K562 (cell line): ENCODE data around the gene DUSP19. TPM values are rescaled to one million over a fixed set of nuclear protein-coding genes. Genes with fewer than 3 reads are reported as not detected.

ENCODE experiments used
- ARID3A ChIP-seq: IDR thresholded peaks from 2 replicates; pipeline ENCODE4 v1.6.1; 2012; ENCODE audit warnings: low read depth, low read length, improper control_type of control experiment, borderline replicate concordance
- DPF2 ChIP-seq: fragments of 450-650 bp; IDR thresholded peaks from 2 replicates; pipeline ENCODE4 v1.6.1; 2016
- LARP7 ChIP-seq: fragments of 450-650 bp; IDR thresholded peaks from 2 replicates; pipeline ENCODE4 v1.6.1; 2016
- MIER1 ChIP-seq: fragments of 450-650 bp; IDR thresholded peaks from 2 replicates; pipeline ENCODE4 v1.6.1; 2016; ENCODE audit warnings: antibody characterized with exemption, mild to moderate bottlenecking, low read depth
- MYBL2 ChIP-seq, 2 experiments: fragments of 450-650 bp in 1 of 2; sonication (generic) in 1 of 2; formaldehyde crosslinking in 1 of 2; IDR thresholded peaks; 2 replicates each; pipeline versions ENCODE4 v1.6.1 to v1.8.1; 2017 to 2022; ENCODE audit warnings: borderline replicate concordance in 1 of 2, inconsistent platforms in 1 of 2, low read depth in 1 of 2, mild to moderate bottlenecking in 1 of 2, missing genetic modification reagents in 1 of 2, moderate library complexity in 1 of 2
- NEUROD1 ChIP-seq: fragments of 150-350 bp; IDR thresholded peaks from 2 replicates; pipeline ENCODE4 v1.6.1; 2014; ENCODE audit warnings: borderline replicate concordance, low read length, low read depth; ENCODE audit not compliant: partially characterized antibody
- NRF1 ChIP-seq, 2 experiments: fragments of 450-650 bp; IDR thresholded peaks in 1 of 2; conservative IDR thresholded peaks in 1 of 2; 2 replicates each; pipeline ENCODE4 v1.6.1; 2014; ENCODE audit warnings: mild to moderate bottlenecking in 2 of 2
- NUFIP1 ChIP-seq: fragments of 450-650 bp; IDR thresholded peaks from 2 replicates; pipeline ENCODE4 v1.6.1; 2018; ENCODE audit not compliant: partially characterized antibody
- POLR2G ChIP-seq: fragments of 200-400 bp; formaldehyde crosslinking; IDR thresholded peaks from 2 replicates; pipeline ENCODE4 v1.6.1; 2017; ENCODE audit warnings: low read depth, mild to moderate bottlenecking, antibody characterized with exemption, low read length, moderate library complexity
- RB1 ChIP-seq: fragments of 450-650 bp; IDR thresholded peaks from 2 replicates; pipeline ENCODE4 v1.6.1; 2017; ENCODE audit warnings: low read depth, mild to moderate bottlenecking
- SFPQ ChIP-seq: fragments of 200-400 bp; formaldehyde crosslinking; IDR thresholded peaks from 2 replicates; pipeline ENCODE4 v1.6.1; 2017; ENCODE audit warnings: mild to moderate bottlenecking, low read depth, low read length, moderate library complexity
- SMAD3 ChIP-seq: fragments of 450-650 bp; formaldehyde crosslinking; conservative IDR thresholded peaks from 2 replicates; pipeline ENCODE4 v1.4.0; 2020; ENCODE audit warnings: mild to moderate bottlenecking
- SRF ChIP-seq, 2 experiments: fragments of 250-450, 450-650 bp in 1 of 2; sonication (Bioruptor Pico) in 1 of 2; sonication (generic) in 1 of 2; formaldehyde crosslinking; IDR thresholded peaks; 2 replicates each; pipeline versions ENCODE4 v1.5.0 to v1.5.1; 2020 to 2022; ENCODE audit warnings: mild to moderate bottlenecking in 1 of 2, missing genetic modification reagents in 1 of 2
- SRSF3 ChIP-seq: fragments of 200-400 bp; formaldehyde crosslinking; IDR thresholded peaks from 2 replicates; pipeline ENCODE4 v1.6.1; 2016; ENCODE audit warnings: mild to moderate bottlenecking, low read length, moderate library complexity; ENCODE audit not compliant: insufficient read depth
- TCF7L2 ChIP-seq: fragments of 150-350 bp; IDR thresholded peaks from 2 replicates; pipeline ENCODE4 v1.6.1; 2016; ENCODE audit warnings: low read depth, mild to moderate bottlenecking, low read length, moderate library complexity
- YBX1 ChIP-seq: fragments of 450-650 bp; IDR thresholded peaks from 2 replicates; pipeline ENCODE4 v1.7.1; 2016; ENCODE audit warnings: mild to moderate bottlenecking
- ZBTB17 ChIP-seq: fragments of 450-650 bp; formaldehyde crosslinking; IDR thresholded peaks from 2 replicates; pipeline ENCODE4 v1.4.0; 2020; ENCODE audit warnings: mild to moderate bottlenecking
- ZC3H4 ChIP-seq: sonication (generic); formaldehyde crosslinking; IDR thresholded peaks from 2 replicates; pipeline ENCODE4 v1.9.0; 2021; ENCODE audit warnings: missing genetic modification reagents, borderline replicate concordance
- ZNF133 ChIP-seq: fragments of 250-450 bp; sonication (Bioruptor Pico); IDR thresholded peaks from 2 replicates; pipeline ENCODE4 v1.4.0; 2020; ENCODE audit warnings: mild to moderate bottlenecking
- ZNF280B ChIP-seq: fragments of 250-450 bp; sonication (Bioruptor Pico); IDR thresholded peaks from 2 replicates; pipeline ENCODE4 v1.5.1; 2021; ENCODE audit warnings: mild to moderate bottlenecking
- ZNF740 ChIP-seq, 3 experiments: fragments of 200-800 bp in 1 of 3; sonication (Bioruptor generic) in 1 of 3; sonication (generic) in 1 of 3; formaldehyde crosslinking in 1 of 3; IDR thresholded peaks; 2 replicates each; pipeline versions ENCODE4 v1.6.1 to v1.8.0; 2016 to 2022; ENCODE audit warnings: mild to moderate bottlenecking in 2 of 3, missing compliant biosample characterization in 2 of 3, missing genetic modification characterization in 2 of 3, missing genetic modification reagents in 1 of 3
- polyA plus RNA-seq, 8 experiments: library from polyadenylated mRNA; depleted of rRNA in 4 of 8; stranded (reverse) in 5 of 8; unstranded in 3 of 8; fragments of >200 nt; fragmentation: Nextera tagmentation in 2 of 8; fragmentation: Illumina TruSeq in 1 of 8; extraction: Ambion mirVana in 2 of 8; extraction: Trizol in 1 of 8; gene quantifications; 2 replicates each; pipeline versions ENCODE4 v1.2.1 to v1.2.3, GENCODE V29; 2011 to 2014; ENCODE audit warnings: inconsistent platforms in 1 of 8, missing spikeins in 1 of 8
- total RNA-seq, 7 experiments: library from RNA; depleted of rRNA in 6 of 7; stranded (reverse); fragments of >200 nt in 6 of 7; fragmentation: Illumina TruSeq in 2 of 7; extraction: Trizol in 2 of 7; gene quantifications; 2 replicates each; pipeline versions ENCODE4 v1.2.1 to v1.2.3, GENCODE V29; 2011 to 2021; ENCODE audit warnings: low replicate concordance in 1 of 7

The DUSP19 gene
- total and polyA plus RNA-seq, 9 of the 15 experiments (the other 6 are each of a cell fraction or from before 2014, with no cell fraction given) = 1.6 to 6.3 (median 3.1) TPM

GRCh38 chr2:183124222-183124956, 45.8 kb downstream of the DUSP19 start, which contains the start of gene NUP35 (continued):
- no peak for TF ChIP-seq ARID3A
- no peak for TF ChIP-seq TCF7L2
- TF ChIP-seq ZNF280B (CRISPR knock-in tag) = no peak
- TF ChIP-seq SMAD3 (CRISPR knock-in tag) = no peak
- no peak for TF ChIP-seq SFPQ
- TF ChIP-seq SRSF3 = peak; percentile 98
- peak in 1 of 2 experiments; percentile 85; a peak in 2 of 4 replicates for TF ChIP-seq SRF (CRISPR knock-in tag; IDR thresholded peaks at IDR 0.05)
- TF ChIP-seq ZNF133 = no peak
- no peak; the same call in 1 of the 2 replicates for TF ChIP-seq MIER1
- TF ChIP-seq LARP7 = no peak
- TF ChIP-seq ZBTB17 (CRISPR knock-in tag) = peak; percentile 61
- peak; percentile 93 to 94 for TF ChIP-seq NRF1 (conservative IDR thresholded peaks at IDR 0.05 in 1 of 2, IDR thresholded peaks at IDR 0.05 in 1 of 2)
- TF ChIP-seq YBX1 = no peak
- TF ChIP-seq RB1 = peak; percentile 21; the same call in 1 of the 2 replicates
- peak; percentile 25 for TF ChIP-seq NEUROD1
- peak; percentile 96 for TF ChIP-seq MYBL2 (IDR thresholded peaks at IDR 0.05; ENCODE audit: low read depth)
- TF ChIP-seq MYBL2 (CRISPR knock-in tag; IDR thresholded peaks at IDR 0.05; ENCODE audit: borderline replicate concordance) = no peak; the same call in 1 of the 2 replicates
- TF ChIP-seq NUFIP1 = peak; percentile 22
- TF ChIP-seq POLR2G = peak; percentile 93
- TF ChIP-seq DPF2 = peak; percentile 50; the same call in 1 of the 2 replicates
- no peak for TF ChIP-seq ZC3H4 (CRISPR knock-in tag)
- TF ChIP-seq ZNF740 (CRISPR knock-in tag; IDR thresholded peaks at IDR 0.05) = no peak
- TF ChIP-seq ZNF740 (tag; IDR thresholded peaks at IDR 0.05) = no peak
